ELF-1 (cell line): ENCODE results near the gene SMARCAD1.
A peak's percentile ranks its signal among the peaks of the same experiment; 100 is the strongest.

Experiments
- DNase-seq: peaks from one replicate; pipeline ENCODE4 v3.0.0-alpha.2; 2016; ENCODE audit warnings: low read depth, low spot score

SMARCAD1 gene

DNA sequence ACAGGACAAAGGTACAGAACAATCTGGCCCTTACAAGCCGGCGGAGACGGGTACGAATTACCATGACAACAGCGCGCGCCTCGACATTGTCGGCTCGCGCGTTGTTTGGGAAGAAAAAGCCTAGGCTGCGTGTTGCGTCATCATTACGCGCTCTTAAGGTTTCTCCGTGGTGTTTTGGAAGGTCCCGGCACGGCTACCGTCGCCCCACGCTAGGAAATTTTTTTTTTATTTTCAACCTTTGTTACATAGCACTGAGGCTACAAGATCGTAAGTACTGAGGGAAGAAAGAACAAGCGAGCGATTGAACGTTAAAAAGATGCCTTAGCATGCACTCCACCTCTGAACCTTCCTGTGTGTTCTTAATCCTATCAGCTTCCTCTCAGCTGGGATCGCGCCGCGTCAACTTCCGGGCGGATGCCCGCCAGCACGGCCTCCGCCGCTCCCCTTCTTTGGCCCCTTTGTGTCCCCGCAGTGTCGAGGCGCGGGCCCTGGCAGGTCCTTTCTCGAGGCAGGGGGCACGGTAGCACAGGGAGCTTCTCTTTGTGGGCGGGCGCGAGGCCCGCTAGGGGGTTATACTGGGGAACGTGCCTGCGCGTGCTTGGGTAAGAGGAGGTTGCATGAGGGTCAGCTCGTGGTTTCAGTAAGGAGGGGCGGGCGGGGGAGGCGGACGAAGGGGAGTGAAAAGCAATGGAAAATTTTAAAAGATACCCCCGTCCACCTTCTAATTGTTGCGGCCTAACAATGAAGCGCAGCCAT lies at the start of gene SMARCAD1:
Gene SMARCAD1, plus strand, starts transcription at position 397 of the 756 bp plus-strand sequence. CDS start 530 bp downstream, outside the sequence.
- DNase-seq = peak; percentile 97

GRCh38 chr4:94158883-94159282 lies 48.8 kb upstream of the SMARCAD1 start:
- DNase-seq = peak; percentile 47

DNA sequence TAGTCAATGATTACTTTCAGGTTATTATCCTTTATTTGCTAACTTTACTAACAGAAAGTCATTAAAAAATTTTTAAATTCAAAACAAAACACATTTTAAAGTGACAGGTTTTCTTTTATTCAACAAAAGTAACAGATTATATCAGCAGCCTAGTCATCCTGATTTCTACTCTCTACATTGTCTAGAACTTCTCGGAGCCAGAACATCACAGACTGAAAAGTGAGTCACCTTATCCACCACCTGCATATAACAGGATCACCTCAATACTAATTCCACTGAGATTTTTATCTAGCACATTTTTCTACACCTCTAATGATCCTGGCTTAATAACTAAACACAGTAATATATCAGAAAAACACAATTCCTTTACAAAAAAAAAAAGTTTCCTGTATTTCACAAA lies 47.9 kb upstream of the SMARCAD1 start:
- no peak for DNase-seq

DNA sequence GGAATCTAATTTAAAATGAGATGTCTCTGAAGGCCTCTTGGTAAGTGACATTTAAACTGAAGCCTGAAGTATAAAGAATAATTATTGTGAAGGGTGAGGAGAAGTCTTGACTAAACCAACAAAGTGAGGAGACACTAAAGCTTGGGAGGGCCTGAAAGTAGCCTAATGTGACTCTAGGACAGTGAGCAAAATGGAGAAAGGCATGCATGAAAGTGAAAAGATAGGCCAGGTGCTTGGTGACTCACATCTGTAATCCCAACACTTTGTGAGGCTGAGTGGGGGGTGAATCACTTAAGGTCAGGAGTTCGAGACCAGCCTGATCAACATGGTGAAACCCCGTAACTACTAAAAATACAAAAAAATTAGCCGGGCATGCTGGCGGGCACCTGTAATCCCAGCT lies 46.9 kb upstream of the SMARCAD1 start:
- DNase-seq = no peak

GRCh38 chr4:94165256-94165655 lies 42.4 kb upstream of the SMARCAD1 start:
- peak; percentile 73 for DNase-seq

- no peak for DNase-seq
Measured at GRCh38 chr4:94168321-94168720, 39.3 kb upstream of the SMARCAD1 start.

- DNase-seq = no peak
Measured at GRCh38 chr4:94169803-94170372, 37.8 kb upstream of the SMARCAD1 start.

GRCh38 chr4:94171616-94172015 lies 36.0 kb upstream of the SMARCAD1 start:
- no peak for DNase-seq

- no peak for DNase-seq
Measured at GRCh38 chr4:94175553-94176261, 32.0 kb upstream of the SMARCAD1 start.

- DNase-seq = peak; percentile 32
Measured at GRCh38 chr4:94177822-94178221, 29.8 kb upstream of the SMARCAD1 start.

- no peak for DNase-seq
Measured at GRCh38 chr4:94181815-94182214, 25.9 kb upstream of the SMARCAD1 start.

DNA sequence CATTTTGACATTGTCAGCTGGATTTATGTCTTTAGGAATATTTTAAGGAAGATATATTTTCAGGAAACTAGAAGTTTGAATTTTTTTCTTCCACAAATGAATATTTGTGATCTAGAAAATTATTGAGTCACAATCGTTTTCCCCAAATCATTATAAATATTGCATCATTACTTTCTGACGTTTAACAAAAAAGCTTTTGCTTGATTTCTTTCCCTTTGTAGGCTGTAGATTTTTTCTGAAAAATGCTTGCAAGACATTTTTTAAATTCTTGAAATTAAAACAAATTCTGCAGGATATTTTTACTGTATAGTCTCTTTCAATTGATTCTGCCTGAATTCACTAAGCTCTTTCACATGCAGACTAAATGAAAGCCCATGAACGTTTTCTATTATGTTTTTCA lies 4.9 kb upstream of the SMARCAD1 start:
- no peak for DNase-seq

DNA sequence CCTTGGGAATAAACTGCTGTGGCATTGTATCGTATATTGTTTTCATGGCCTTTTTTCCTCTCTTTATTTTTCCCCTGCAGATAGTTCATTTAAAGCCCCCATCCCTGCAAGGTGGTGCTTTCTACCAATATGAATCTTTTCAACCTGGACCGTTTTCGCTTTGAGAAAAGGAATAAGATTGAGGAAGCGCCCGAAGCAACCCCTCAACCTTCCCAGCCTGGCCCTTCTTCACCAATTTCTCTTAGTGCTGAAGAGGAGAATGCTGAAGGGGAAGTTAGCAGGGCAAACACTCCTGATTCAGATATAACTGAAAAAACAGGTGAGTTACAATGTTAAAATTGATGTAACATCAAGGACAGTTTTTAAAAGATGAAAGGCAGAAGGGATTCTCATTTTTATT lies 601 bp downstream of the SMARCAD1 start:
- no peak for DNase-seq

GRCh38 chr4:94208918-94209317 lies 1.3 kb downstream of the SMARCAD1 start:
- DNase-seq = no peak

DNA sequence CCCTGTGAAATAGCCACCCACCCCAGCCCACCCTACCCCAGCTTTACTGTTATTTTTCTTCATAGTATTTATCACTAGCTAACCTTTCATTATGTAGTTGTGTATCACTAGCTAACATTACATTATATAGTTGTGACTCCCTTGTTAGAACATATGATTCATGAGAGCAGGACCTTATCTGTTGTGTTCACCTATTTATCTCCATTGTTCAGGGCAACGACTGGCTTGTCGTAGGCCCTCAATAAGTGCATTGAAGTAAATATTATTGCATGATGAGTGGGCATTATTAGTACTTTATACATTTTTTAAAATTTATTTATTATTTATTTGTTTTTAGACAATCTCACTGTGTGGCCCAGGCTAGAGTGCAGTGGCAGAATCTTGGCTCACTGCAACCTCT lies 4.2 kb downstream of the SMARCAD1 start:
- no peak for DNase-seq

DNA sequence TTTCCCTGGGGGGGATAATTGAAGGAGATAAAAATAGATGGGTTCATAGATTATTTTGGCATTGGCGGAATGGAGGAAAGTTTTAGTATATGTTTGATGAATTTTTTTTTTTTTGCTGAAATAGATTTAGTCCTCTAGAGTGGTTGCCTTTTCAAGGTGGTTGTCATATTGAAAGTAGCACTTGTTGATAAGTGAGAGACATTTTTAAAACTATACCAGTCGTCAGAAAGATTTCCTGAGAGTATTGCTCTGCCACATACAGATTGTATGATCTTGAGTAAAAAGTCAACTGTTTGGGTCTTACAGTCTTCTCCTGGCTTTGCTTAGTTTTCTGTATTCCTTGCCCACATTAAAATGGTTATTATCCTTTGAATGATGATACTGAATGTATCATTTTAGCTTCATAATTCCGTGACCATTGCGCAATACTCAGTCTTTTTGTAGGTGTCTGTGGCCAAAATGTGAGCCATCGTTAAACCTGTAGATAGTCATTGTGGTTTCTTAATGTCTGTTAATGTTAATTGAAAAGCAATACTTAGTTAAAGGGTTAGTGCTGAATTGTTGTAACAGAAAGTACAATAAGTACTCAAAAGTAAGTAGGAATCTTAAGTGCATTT lies 7.1 kb downstream of the SMARCAD1 start:
- DNase-seq = no peak

- DNase-seq = no peak
Measured at GRCh38 chr4:94216394-94216793, 8.7 kb downstream of the SMARCAD1 start.

GRCh38 chr4:94219402-94219801 lies 11.7 kb downstream of the SMARCAD1 start:
- DNase-seq = no peak

DNA sequence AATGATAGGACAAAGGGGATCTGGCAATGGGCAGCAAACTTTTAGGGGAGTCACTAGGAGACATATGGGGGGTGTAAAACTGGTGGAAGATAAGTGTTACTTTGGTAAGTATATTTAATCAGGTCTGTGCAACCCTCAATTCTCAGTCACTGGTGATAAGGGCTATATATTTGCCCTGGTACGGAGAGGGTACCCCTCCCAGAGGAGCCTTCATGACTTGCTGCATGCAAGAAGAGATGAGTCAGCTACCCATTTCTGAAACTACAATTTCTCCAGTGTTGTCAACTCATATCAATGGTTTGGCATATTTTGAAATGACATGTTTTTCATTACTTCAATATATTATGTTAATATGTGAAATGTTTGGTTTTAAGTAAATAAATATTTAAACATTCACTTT lies 14.3 kb downstream of the SMARCAD1 start:
- no peak for DNase-seq

DNA sequence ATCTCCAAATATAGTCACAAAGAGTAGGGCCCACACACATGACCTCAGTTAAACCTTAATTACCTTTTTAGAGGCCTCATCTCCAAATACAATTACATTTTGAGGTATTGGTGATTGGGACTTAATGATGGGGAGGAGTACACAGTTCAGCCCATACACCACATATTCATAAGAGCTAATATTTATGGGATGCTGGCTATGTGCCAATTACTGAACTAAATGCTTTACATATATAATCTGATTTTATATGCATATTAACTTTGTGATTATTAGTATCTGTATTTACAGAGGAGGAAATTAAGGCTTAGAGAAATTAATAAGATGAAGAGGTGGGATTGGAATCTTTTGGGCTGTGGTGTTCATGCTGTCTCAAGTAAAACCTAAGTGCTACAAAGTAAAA lies 17.8 kb downstream of the SMARCAD1 start:
- no peak for DNase-seq

DNA sequence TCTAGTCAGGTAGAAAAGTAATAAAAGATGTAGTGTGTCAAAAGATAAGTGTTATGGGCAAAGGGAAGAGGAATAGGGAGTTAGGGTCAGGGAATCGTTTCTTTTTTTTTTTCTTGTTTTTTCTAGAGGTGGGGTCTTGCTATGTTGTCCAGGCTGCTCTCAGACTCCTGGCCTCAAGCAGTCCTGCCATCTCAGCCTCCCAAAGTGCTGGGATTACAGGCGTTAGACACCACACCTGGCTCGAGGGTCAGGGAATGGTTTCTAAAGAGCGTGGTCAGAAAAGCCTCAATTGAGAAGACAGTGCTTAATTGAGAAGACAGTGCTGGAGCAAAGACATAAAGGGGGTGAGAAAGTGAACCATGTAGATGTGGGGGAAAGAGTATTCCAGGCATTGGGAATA lies 19.1 kb downstream of the SMARCAD1 start:
- DNase-seq = no peak

GRCh38 chr4:94228493-94229216 lies 21.0 kb downstream of the SMARCAD1 start:
- no peak for DNase-seq
